ENCODE results near the gene RASAL3.

DNA sequence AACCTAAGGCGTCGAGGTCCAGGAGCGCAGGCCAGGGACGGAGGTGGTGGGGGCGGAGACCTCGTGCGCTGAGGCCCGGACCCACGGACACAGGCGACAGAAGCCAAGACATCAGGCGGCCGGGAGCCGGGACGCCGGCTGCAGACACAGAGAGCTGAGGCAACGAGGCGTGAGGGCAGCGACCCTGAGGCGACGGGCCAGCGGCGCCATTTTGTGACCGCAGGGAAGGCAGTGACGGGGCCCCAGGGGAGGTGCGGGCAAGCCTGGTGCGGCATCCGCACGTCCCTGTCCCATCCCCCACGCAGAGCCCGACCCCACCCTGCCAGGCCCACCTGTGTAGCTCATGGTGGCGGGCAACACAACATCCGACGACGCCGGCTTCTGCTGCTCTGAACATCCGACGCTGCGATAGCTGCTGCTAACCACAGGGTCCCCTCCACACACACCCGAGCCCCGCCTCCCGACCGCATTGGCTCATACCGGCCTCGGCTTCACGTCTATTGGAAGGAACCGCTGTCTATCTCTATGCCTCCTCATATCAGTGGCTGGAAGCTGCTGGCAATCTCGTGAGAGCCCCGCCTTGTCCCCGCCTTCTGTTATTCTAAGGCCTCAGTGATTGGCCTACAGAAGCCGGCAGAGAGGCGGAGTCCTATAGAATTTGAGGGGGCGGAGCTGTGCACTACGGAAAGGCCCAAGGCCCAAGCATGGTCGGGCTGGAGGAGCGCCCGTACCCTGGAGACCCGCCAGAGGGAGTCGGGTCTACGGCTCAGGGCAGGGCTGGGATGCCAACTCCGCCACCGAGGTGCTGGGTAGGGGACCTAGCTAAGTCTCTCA lies 45.5 kb downstream of the RASAL3 start, which contains the start of gene AKAP8L:
- TF ChIP-seq, protein P1, sequence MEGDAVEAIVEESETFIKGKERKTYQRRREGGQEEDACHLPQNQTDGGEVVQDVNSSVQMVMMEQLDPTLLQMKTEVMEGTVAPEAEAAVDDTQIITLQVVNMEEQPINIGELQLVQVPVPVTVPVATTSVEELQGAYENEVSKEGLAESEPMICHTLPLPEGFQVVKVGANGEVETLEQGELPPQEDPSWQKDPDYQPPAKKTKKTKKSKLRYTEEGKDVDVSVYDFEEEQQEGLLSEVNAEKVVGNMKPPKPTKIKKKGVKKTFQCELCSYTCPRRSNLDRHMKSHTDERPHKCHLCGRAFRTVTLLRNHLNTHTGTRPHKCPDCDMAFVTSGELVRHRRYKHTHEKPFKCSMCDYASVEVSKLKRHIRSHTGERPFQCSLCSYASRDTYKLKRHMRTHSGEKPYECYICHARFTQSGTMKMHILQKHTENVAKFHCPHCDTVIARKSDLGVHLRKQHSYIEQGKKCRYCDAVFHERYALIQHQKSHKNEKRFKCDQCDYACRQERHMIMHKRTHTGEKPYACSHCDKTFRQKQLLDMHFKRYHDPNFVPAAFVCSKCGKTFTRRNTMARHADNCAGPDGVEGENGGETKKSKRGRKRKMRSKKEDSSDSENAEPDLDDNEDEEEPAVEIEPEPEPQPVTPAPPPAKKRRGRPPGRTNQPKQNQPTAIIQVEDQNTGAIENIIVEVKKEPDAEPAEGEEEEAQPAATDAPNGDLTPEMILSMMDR (IDR thresholded peaks at IDR 0.05): peak; percentile 70; the same call in 1 of the 2 replicates
- TF ChIP-seq, protein P2, sequence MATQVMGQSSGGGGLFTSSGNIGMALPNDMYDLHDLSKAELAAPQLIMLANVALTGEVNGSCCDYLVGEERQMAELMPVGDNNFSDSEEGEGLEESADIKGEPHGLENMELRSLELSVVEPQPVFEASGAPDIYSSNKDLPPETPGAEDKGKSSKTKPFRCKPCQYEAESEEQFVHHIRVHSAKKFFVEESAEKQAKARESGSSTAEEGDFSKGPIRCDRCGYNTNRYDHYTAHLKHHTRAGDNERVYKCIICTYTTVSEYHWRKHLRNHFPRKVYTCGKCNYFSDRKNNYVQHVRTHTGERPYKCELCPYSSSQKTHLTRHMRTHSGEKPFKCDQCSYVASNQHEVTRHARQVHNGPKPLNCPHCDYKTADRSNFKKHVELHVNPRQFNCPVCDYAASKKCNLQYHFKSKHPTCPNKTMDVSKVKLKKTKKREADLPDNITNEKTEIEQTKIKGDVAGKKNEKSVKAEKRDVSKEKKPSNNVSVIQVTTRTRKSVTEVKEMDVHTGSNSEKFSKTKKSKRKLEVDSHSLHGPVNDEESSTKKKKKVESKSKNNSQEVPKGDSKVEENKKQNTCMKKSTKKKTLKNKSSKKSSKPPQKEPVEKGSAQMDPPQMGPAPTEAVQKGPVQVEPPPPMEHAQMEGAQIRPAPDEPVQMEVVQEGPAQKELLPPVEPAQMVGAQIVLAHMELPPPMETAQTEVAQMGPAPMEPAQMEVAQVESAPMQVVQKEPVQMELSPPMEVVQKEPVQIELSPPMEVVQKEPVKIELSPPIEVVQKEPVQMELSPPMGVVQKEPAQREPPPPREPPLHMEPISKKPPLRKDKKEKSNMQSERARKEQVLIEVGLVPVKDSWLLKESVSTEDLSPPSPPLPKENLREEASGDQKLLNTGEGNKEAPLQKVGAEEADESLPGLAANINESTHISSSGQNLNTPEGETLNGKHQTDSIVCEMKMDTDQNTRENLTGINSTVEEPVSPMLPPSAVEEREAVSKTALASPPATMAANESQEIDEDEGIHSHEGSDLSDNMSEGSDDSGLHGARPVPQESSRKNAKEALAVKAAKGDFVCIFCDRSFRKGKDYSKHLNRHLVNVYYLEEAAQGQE (IDR thresholded peaks at IDR 0.05; ENCODE audit: insufficient read depth in 1 of 2, low read depth in 2 of 2, low read length in 1 of 2): no peak
- TF ChIP-seq TCF7L2 (IDR thresholded peaks at IDR 0.05; ENCODE audit: low read depth, low read length): no peak

All from Panc1 (cell line).